Neural cell (in vitro differentiated cells): Measurements from ENCODE around the gene POLA2.

Experiments used
- CTCF ChIP-seq: fragments of 450-650 bp; IDR thresholded peaks from 2 replicates; pipeline ENCODE4 v1.5.1; 2014; ENCODE audit warnings: antibody characterized with exemption, mild to moderate bottlenecking, moderate library complexity; ENCODE audit not compliant: poor library complexity, severe bottlenecking
- EP300 ChIP-seq: fragments of 450-650 bp; conservative IDR thresholded peaks from 2 replicates; pipeline ENCODE4 v1.6.1; 2014; ENCODE audit warnings: antibody characterized with exemption, mild to moderate bottlenecking, moderate library complexity; ENCODE audit not compliant: poor library complexity, severe bottlenecking
- MXI1 ChIP-seq: fragments of 450-650 bp; conservative IDR thresholded peaks from 2 replicates; pipeline ENCODE4 v1.6.1; 2014; ENCODE audit warnings: antibody characterized with exemption, mild to moderate bottlenecking; ENCODE audit not compliant: poor library complexity, severe bottlenecking
- POLR2AphosphoS5 ChIP-seq: IDR thresholded peaks from 2 replicates; pipeline ENCODE4 v1.6.1; 2012

- TF ChIP-seq CTCF = no peak
- TF ChIP-seq POLR2AphosphoS5 = no peak
- no peak for TF ChIP-seq MXI1
- TF ChIP-seq EP300 = no peak
Measured at GRCh38 chr11:65212226-65212801, 49.4 kb upstream of the POLA2 start.
